ENCODE results near the gene COA1. TPM values are rescaled to one million over a fixed set of nuclear protein-coding genes. Genes with fewer than 3 reads are reported as not detected.
"Not testable (repeated sequence)": the region's sequence is repeated elsewhere in the genome, so short reads cannot be mapped to it uniquely, and the experiment has no call there.

COA1 gene
- polyA plus RNA-seq, 4 donors, result 30.5 to 45.7 (median 32.9) TPM

- peak overlapping the region in 2 of 3 donors; percentile 38 to 48 for H3K27ac ChIP-seq (ENCODE audit: low read depth in 1 of 3, low read length in 2 of 3)
- no peak overlapping the region for H3K4me3 ChIP-seq (ENCODE audit: low read depth in 1 of 3, low read length in 3 of 3)
- peaks cover 0 to 2% (median 0%) of the 10 kb centered on the region in 3 donors for H3K36me3 ChIP-seq (ENCODE audit: control insufficient read depth in 3 of 3, insufficient read depth in 2 of 3, low read depth in 1 of 3, low read length in 3 of 3)
- H3K4me1 ChIP-seq (ENCODE audit: control insufficient read depth in 3 of 3, insufficient read depth in 2 of 3, low read depth in 1 of 3, low read length in 2 of 3), result peaks cover 0 to 3% (median 0%) of the 10 kb centered on the region in 3 donors
- no peaks in the 10 kb centered on the region for H3K9me3 ChIP-seq (ENCODE audit: control insufficient read depth in 2 of 2, insufficient read depth in 1 of 2, low read depth in 1 of 2, low read length in 1 of 2)
- FAIRE-seq (no peak), DNase-seq (no peak)
- H3K27me3 ChIP-seq (ENCODE audit: control insufficient read depth in 3 of 3, insufficient read depth in 3 of 3, low read length in 3 of 3), result no peaks in the 10 kb centered on the region
- 78 to 96% (median 80%) methylated on average over 4 of the region's 4 CpGs for WGBS, 3 donors
These were observed 49.9 kb downstream of the COA1 start for GRCh38 chr7:43679210-43680068.

GRCh38 chr7:43678315-43678714 is 51.0 kb downstream of the COA1 start:
- Histone ChIP-seq H3K4me3 (ENCODE audit: low read depth in 1 of 3, low read length in 3 of 3) (no peak overlapping the region), H3K4me1 (ENCODE audit: control insufficient read depth in 3 of 3, insufficient read depth in 2 of 3, low read depth in 1 of 3, low read length in 2 of 3) (peaks cover 0 to 3% (median 0%) of the 10 kb centered on the region in 3 donors), H3K36me3 (ENCODE audit: control insufficient read depth in 3 of 3, insufficient read depth in 2 of 3, low read depth in 1 of 3, low read length in 3 of 3) (no peaks in the 10 kb centered on the region), H3K27ac (ENCODE audit: low read depth in 1 of 3, low read length in 2 of 3) (no peak overlapping the region), H3K27me3 (ENCODE audit: control insufficient read depth in 3 of 3, insufficient read depth in 3 of 3, low read length in 3 of 3) (no peaks in the 10 kb centered on the region), H3K9me3 (ENCODE audit: control insufficient read depth in 2 of 2, insufficient read depth in 1 of 2, low read depth in 1 of 2, low read length in 1 of 2) (peaks cover 0 to 4% of the 10 kb centered on the region in 2 donors)
- WGBS, 3 donors, result 67 to 87% (median 71%) methylated on average over 1 of the region's 1 CpG
- FAIRE-seq (no peak), DNase-seq (no peak)

DNA sequence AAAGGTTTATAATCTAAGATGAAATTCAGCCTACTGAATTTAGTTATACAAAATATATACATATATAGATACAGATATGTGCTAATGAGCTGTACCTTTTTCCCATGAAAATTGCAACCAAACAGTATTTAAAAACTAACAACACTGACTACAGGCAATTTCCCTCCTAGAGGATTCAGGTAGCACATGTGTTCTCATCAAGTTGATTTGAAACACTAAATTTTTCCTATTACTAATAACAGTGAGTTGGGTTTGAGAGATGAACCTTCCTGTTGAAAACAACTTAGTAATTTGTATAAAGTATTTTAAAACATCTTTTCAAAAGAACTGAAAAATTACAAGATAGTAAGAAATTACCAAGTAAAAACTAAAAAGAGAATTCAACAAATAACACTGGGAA is 51.5 kb downstream of the COA1 start:
- Histone ChIP-seq H3K4me1 (ENCODE audit: control insufficient read depth in 3 of 3, insufficient read depth in 2 of 3, low read depth in 1 of 3, low read length in 2 of 3) (peaks cover 0 to 3% (median 0%) of the 10 kb centered on the region in 3 donors), H3K36me3 (ENCODE audit: control insufficient read depth in 3 of 3, insufficient read depth in 2 of 3, low read depth in 1 of 3, low read length in 3 of 3) (no peaks in the 10 kb centered on the region), H3K4me3 (ENCODE audit: low read depth in 1 of 3, low read length in 3 of 3) (no peak overlapping the region), H3K9me3 (ENCODE audit: control insufficient read depth in 2 of 2, insufficient read depth in 1 of 2, low read depth in 1 of 2, low read length in 1 of 2) (peaks cover 0 to 4% of the 10 kb centered on the region in 2 donors), H3K27me3 (ENCODE audit: control insufficient read depth in 3 of 3, insufficient read depth in 3 of 3, low read length in 3 of 3) (no peaks in the 10 kb centered on the region), H3K27ac (ENCODE audit: low read depth in 1 of 3, low read length in 2 of 3) (no peak overlapping the region)
- no peak for FAIRE-seq
- no peak for DNase-seq

- 38 to 51% (median 48%) methylated on average over 4 of the region's 4 CpGs for WGBS, 3 donors
- Histone ChIP-seq H3K27me3 (ENCODE audit: control insufficient read depth in 3 of 3, insufficient read depth in 3 of 3, low read length in 3 of 3) (no peaks in the 10 kb centered on the region), H3K27ac (ENCODE audit: low read depth in 1 of 3, low read length in 2 of 3) (no peak overlapping the region), H3K9me3 (ENCODE audit: control insufficient read depth in 2 of 2, insufficient read depth in 1 of 2, low read depth in 1 of 2, low read length in 1 of 2) (peaks cover 0 to 15% of the 10 kb centered on the region in 2 donors), H3K36me3 (ENCODE audit: control insufficient read depth in 3 of 3, insufficient read depth in 2 of 3, low read depth in 1 of 3, low read length in 3 of 3) (no peaks in the 10 kb centered on the region), H3K4me3 (ENCODE audit: low read depth in 1 of 3, low read length in 3 of 3) (no peak overlapping the region), H3K4me1 (ENCODE audit: control insufficient read depth in 3 of 3, insufficient read depth in 2 of 3, low read depth in 1 of 3, low read length in 2 of 3) (peaks cover 0 to 3% (median 0%) of the 10 kb centered on the region in 3 donors)
- FAIRE-seq, result no peak
- peak in 1 of 2 donors; percentile 79 for DNase-seq
These were observed 54.5 kb downstream of the COA1 start for GRCh38 chr7:43674559-43675436.

GRCh38 chr7:43673243-43673976 is 55.9 kb downstream of the COA1 start:
- 90 to 94% (median 91%) methylated on average over 5 of the region's 5 CpGs for WGBS, 3 donors
- not testable (repeated sequence) for H3K36me3 ChIP-seq (ENCODE audit: control insufficient read depth in 3 of 3, insufficient read depth in 2 of 3, low read depth in 1 of 3, low read length in 3 of 3); H3K4me3 ChIP-seq (ENCODE audit: low read depth in 1 of 3, low read length in 3 of 3); H3K4me1 ChIP-seq (ENCODE audit: control insufficient read depth in 3 of 3, insufficient read depth in 2 of 3, low read depth in 1 of 3, low read length in 2 of 3); DNase-seq; H3K27me3 ChIP-seq (ENCODE audit: control insufficient read depth in 3 of 3, insufficient read depth in 3 of 3, low read length in 3 of 3); H3K27ac ChIP-seq (ENCODE audit: low read depth in 1 of 3, low read length in 2 of 3); FAIRE-seq
- peaks cover 0 to 19% of the 10 kb centered on the region in 2 donors for H3K9me3 ChIP-seq (ENCODE audit: control insufficient read depth in 2 of 2, insufficient read depth in 1 of 2, low read depth in 1 of 2, low read length in 1 of 2)

- H3K27me3 ChIP-seq (ENCODE audit: control insufficient read depth in 3 of 3, insufficient read depth in 3 of 3, low read length in 3 of 3), result no peaks in the 10 kb centered on the region
- H3K36me3 ChIP-seq (ENCODE audit: control insufficient read depth in 3 of 3, insufficient read depth in 2 of 3, low read depth in 1 of 3, low read length in 3 of 3), result no peaks in the 10 kb centered on the region
- H3K9me3 ChIP-seq (ENCODE audit: control insufficient read depth in 2 of 2, insufficient read depth in 1 of 2, low read depth in 1 of 2, low read length in 1 of 2), result peaks cover 0 to 21% of the 10 kb centered on the region in 2 donors
- H3K27ac ChIP-seq (ENCODE audit: low read depth in 1 of 3, low read length in 2 of 3), result no peak overlapping the region
- 70 to 95% (median 77%) methylated on average over 4 of the region's 4 CpGs for WGBS, 3 donors
- peaks cover 0 to 3% (median 0%) of the 10 kb centered on the region in 3 donors for H3K4me1 ChIP-seq (ENCODE audit: control insufficient read depth in 3 of 3, insufficient read depth in 2 of 3, low read depth in 1 of 3, low read length in 2 of 3)
- DNase-seq, result no peak
- no peak for FAIRE-seq
- no peak overlapping the region for H3K4me3 ChIP-seq (ENCODE audit: low read depth in 1 of 3, low read length in 3 of 3)
These were observed 57.8 kb downstream of the COA1 start for GRCh38 chr7:43671521-43671920.

GRCh38 chr7:43669286-43670081 is 59.8 kb downstream of the COA1 start:
- Histone ChIP-seq H3K27ac (ENCODE audit: low read depth in 1 of 3, low read length in 2 of 3) (no peak overlapping the region), H3K4me3 (ENCODE audit: low read depth in 1 of 3, low read length in 3 of 3) (no peak overlapping the region), H3K4me1 (ENCODE audit: control insufficient read depth in 3 of 3, insufficient read depth in 2 of 3, low read depth in 1 of 3, low read length in 2 of 3) (peaks cover 0 to under 1% (median 0%) of the 10 kb centered on the region in 3 donors), H3K9me3 (ENCODE audit: control insufficient read depth in 2 of 2, insufficient read depth in 1 of 2, low read depth in 1 of 2, low read length in 1 of 2) (peaks cover 0 to 21% of the 10 kb centered on the region in 2 donors), H3K36me3 (ENCODE audit: control insufficient read depth in 3 of 3, insufficient read depth in 2 of 3, low read depth in 1 of 3, low read length in 3 of 3) (no peaks in the 10 kb centered on the region), H3K27me3 (ENCODE audit: control insufficient read depth in 3 of 3, insufficient read depth in 3 of 3, low read length in 3 of 3) (no peaks in the 10 kb centered on the region)
- no peak for FAIRE-seq
- DNase-seq, result peak in 1 of 2 donors; percentile 28
- WGBS, 3 donors, result 76 to 85% (median 76%) methylated on average over 15 of the region's 15 CpGs
